Peyer's patch (tissue), 4 donors: ENCODE data around the gene MIOS.

Experiments
- POLR2A ChIP-seq, 2 donors: fragments of 450-650 bp; IDR thresholded peaks; one replicate each; pipeline ENCODE4 v1.5.1; 2017; ENCODE audit warnings: antibody characterized with exemption in 2 of 2, mild to moderate bottlenecking in 2 of 2, moderate library complexity in 2 of 2
- TF ChIP-seq, protein P1 (sequence below), 6 experiments: fragments of 450-650 bp in 4 of 6; fragments of 200-600 bp in 2 of 6; sonication (generic) in 1 of 6; IDR thresholded peaks; one replicate each; pipeline ENCODE4 v1.5.1; 2017 to 2019; ENCODE audit warnings: antibody characterized with exemption in 6 of 6, mild to moderate bottlenecking in 3 of 6, moderate library complexity in 1 of 6

DNA sequence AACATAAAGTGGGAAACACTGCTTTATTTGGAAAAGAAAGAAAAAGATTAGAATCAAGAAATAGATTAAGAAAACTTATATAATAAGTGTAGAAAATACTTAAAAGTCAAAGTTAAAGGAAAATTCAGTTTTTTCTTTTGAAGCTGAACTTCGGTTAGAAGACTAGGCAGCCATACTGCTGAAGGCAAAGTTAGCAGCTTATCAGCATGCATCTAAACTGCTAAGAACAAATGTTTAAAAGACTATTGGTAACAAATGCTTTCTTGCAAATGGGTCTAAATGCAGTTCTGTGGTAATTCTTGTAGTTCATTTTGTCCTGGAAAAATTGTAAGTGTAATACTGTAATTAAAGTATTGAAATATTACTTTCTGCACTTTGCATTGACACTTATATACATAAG, 18.0 kb downstream of the MIOS start:
- TF ChIP-seq, protein P1, sequence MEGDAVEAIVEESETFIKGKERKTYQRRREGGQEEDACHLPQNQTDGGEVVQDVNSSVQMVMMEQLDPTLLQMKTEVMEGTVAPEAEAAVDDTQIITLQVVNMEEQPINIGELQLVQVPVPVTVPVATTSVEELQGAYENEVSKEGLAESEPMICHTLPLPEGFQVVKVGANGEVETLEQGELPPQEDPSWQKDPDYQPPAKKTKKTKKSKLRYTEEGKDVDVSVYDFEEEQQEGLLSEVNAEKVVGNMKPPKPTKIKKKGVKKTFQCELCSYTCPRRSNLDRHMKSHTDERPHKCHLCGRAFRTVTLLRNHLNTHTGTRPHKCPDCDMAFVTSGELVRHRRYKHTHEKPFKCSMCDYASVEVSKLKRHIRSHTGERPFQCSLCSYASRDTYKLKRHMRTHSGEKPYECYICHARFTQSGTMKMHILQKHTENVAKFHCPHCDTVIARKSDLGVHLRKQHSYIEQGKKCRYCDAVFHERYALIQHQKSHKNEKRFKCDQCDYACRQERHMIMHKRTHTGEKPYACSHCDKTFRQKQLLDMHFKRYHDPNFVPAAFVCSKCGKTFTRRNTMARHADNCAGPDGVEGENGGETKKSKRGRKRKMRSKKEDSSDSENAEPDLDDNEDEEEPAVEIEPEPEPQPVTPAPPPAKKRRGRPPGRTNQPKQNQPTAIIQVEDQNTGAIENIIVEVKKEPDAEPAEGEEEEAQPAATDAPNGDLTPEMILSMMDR (IDR thresholded peaks at IDR 0.05): no peak
- no peak for TF ChIP-seq POLR2A (IDR thresholded peaks at IDR 0.05)
